SK-N-SH treated with all-trans-retinoic acid at 6 μM for 48 hours (cell line): Measurements from ENCODE around the gene TDRD12.

Source experiments
- ARNTL ChIP-seq: fragments of 450-650 bp; formaldehyde crosslinking; IDR thresholded peaks from 2 replicates; pipeline ENCODE4 v1.5.0; 2020; ENCODE audit warnings: low read depth, mild to moderate bottlenecking, moderate library complexity, borderline replicate concordance
- CSDC2 ChIP-seq: fragments of 250-450 bp; sonication (Bioruptor Pico); IDR thresholded peaks from 2 replicates; pipeline ENCODE4 v1.5.0; 2020; ENCODE audit warnings: mild to moderate bottlenecking, moderate library complexity
- RARB ChIP-seq: fragments of 250-450 bp; sonication (Bioruptor Pico); IDR thresholded peaks from 2 replicates; pipeline ENCODE4 v1.8.0; 2021; ENCODE audit warnings: mild to moderate bottlenecking, moderate library complexity
- SNAI2 ChIP-seq: fragments of 250-450 bp; sonication (Bioruptor Pico); IDR thresholded peaks from 2 replicates; pipeline ENCODE4 v1.5.0; 2020; ENCODE audit warnings: mild to moderate bottlenecking, moderate library complexity
- ZC3H10 ChIP-seq: fragments of 250-450 bp; sonication (Bioruptor Pico); IDR thresholded peaks from 2 replicates; pipeline ENCODE4 v1.5.1; 2021; ENCODE audit warnings: mild to moderate bottlenecking, moderate library complexity
- ZFP3 ChIP-seq: fragments of 250-450 bp; sonication (Bioruptor Pico); IDR thresholded peaks from 2 replicates; pipeline ENCODE4 v1.5.0; 2020; ENCODE audit warnings: mild to moderate bottlenecking, moderate library complexity
- ZNF8 ChIP-seq: fragments of 450-650 bp; formaldehyde crosslinking; IDR thresholded peaks from 2 replicates; pipeline ENCODE4 v1.5.0; 2020; ENCODE audit warnings: mild to moderate bottlenecking, moderate library complexity
- TF ChIP-seq, protein P1 (sequence below): fragments of 250-450 bp; sonication (Bioruptor Pico); IDR thresholded peaks from 2 replicates; pipeline ENCODE4 v1.8.0; 2020; ENCODE audit warnings: mild to moderate bottlenecking, moderate library complexity, borderline replicate concordance
- TF ChIP-seq, protein P2 (sequence below): fragments of 250-450 bp; sonication (Bioruptor Pico); IDR thresholded peaks from 2 replicates; pipeline ENCODE4 v1.5.1; 2020; ENCODE audit warnings: low read depth, mild to moderate bottlenecking, moderate library complexity

DNA sequence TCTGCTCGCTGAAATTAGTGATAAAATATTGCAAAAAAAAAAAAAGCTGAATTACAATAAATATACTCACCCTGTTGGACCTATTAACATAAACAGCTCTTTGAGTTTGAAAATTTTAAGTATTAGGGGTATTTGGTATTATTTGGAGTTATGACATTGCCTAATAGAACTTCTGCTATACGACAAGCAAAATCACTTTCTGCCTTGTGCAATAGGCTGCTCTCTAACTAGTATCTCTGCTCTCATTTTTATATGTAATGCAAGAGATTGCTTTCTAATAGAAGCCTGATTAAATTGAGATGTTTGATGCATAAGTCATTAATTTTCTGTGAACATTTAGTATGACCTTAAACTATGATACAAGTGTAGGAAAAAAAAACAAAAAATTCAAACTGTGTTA is 38.6 kb upstream of the TDRD12 start:
- TF ChIP-seq, protein P1, sequence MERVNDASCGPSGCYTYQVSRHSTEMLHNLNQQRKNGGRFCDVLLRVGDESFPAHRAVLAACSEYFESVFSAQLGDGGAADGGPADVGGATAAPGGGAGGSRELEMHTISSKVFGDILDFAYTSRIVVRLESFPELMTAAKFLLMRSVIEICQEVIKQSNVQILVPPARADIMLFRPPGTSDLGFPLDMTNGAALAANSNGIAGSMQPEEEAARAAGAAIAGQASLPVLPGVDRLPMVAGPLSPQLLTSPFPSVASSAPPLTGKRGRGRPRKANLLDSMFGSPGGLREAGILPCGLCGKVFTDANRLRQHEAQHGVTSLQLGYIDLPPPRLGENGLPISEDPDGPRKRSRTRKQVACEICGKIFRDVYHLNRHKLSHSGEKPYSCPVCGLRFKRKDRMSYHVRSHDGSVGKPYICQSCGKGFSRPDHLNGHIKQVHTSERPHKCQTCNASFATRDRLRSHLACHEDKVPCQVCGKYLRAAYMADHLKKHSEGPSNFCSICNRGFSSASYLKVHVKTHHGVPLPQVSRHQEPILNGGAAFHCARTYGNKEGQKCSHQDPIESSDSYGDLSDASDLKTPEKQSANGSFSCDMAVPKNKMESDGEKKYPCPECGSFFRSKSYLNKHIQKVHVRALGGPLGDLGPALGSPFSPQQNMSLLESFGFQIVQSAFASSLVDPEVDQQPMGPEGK = no peak
- TF ChIP-seq ARNTL (CRISPR knock-in tag) (no peak), ZFP3 (CRISPR knock-in tag) (no peak), RARB (CRISPR knock-in tag) (no peak), ZNF8 (no peak), SNAI2 (no peak), ZC3H10 (no peak), CSDC2 (CRISPR knock-in tag) (no peak)
- TF ChIP-seq, protein P2, sequence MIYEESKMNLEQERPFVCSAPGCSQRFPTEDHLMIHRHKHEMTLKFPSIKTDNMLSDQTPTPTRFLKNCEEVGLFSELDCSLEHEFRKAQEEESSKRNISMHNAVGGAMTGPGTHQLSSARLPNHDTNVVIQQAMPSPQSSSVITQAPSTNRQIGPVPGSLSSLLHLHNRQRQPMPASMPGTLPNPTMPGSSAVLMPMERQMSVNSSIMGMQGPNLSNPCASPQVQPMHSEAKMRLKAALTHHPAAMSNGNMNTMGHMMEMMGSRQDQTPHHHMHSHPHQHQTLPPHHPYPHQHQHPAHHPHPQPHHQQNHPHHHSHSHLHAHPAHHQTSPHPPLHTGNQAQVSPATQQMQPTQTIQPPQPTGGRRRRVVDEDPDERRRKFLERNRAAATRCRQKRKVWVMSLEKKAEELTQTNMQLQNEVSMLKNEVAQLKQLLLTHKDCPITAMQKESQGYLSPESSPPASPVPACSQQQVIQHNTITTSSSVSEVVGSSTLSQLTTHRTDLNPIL = no peak
